GM19240 (cell line): ENCODE data around the gene ZNF546.
"Not testable (repeated sequence)": the region's sequence is repeated elsewhere in the genome, so short reads cannot be mapped to it uniquely, and the experiment has no call there.

Experiments used
- DNase-seq: peaks from one replicate; pipeline ENCODE4 v3.0.0; 2011; ENCODE audit warnings: low spot score; ENCODE audit not compliant: insufficient read length

Gene ZNF546

GRCh38 chr19:39983695-39984300, 13.1 kb upstream of the ZNF546 start:
- no peak for DNase-seq

- DNase-seq = no peak
Observed at GRCh38 chr19:39986643-39987042, 10.2 kb upstream of the ZNF546 start.

- no peak for DNase-seq
Observed at GRCh38 chr19:39987167-39987566, 9.7 kb upstream of the ZNF546 start.

- DNase-seq = no peak
Observed at GRCh38 chr19:39987596-39987995, 9.3 kb upstream of the ZNF546 start.

GRCh38 chr19:39993605-39994004, 3.3 kb upstream of the ZNF546 start:
- DNase-seq = no peak

GRCh38 chr19:39994361-39994760, 2.5 kb upstream of the ZNF546 start:
- DNase-seq = no peak

- no peak for DNase-seq
Observed at GRCh38 chr19:39995794-39996193, 1.1 kb upstream of the ZNF546 start.

GRCh38 chr19:39996218-39996810, 546 bp upstream of the ZNF546 start:
- no peak for DNase-seq

- DNase-seq = no peak
Observed at GRCh38 chr19:39997638-39998216, 867 bp downstream of the ZNF546 start.

GRCh38 chr19:39998501-39998900, 1.6 kb downstream of the ZNF546 start:
- DNase-seq = no peak

- no peak for DNase-seq
Observed at GRCh38 chr19:40005691-40006272, 8.9 kb downstream of the ZNF546 start.

GRCh38 chr19:40006273-40006691, 9.4 kb downstream of the ZNF546 start:
- no peak for DNase-seq

GRCh38 chr19:40009674-40010073, 12.8 kb downstream of the ZNF546 start:
- DNase-seq = no peak

- DNase-seq = no peak
Observed at GRCh38 chr19:40013991-40014390, 17.1 kb downstream of the ZNF546 start.

- DNase-seq = no peak
Observed at GRCh38 chr19:40023969-40024368, 27.1 kb downstream of the ZNF546 start.

- DNase-seq = no peak
Observed at GRCh38 chr19:40025938-40026596, 29.2 kb downstream of the ZNF546 start.

GRCh38 chr19:40026597-40026970, 29.7 kb downstream of the ZNF546 start:
- DNase-seq = no peak

GRCh38 chr19:40033989-40034560, 37.2 kb downstream of the ZNF546 start:
- no peak for DNase-seq

GRCh38 chr19:40035996-40036395, 39.1 kb downstream of the ZNF546 start:
- no peak for DNase-seq

- DNase-seq = not testable (repeated sequence)
Observed at GRCh38 chr19:40038047-40038446, 41.2 kb downstream of the ZNF546 start.

- DNase-seq = not testable (repeated sequence)
Observed at GRCh38 chr19:40041718-40042117, 44.9 kb downstream of the ZNF546 start.

- no peak for DNase-seq
Observed at GRCh38 chr19:40053491-40053890, 56.6 kb downstream of the ZNF546 start.
